Mesenchymal stem cell (in vitro differentiated cells and primary cell): ENCODE results near the gene PPP1CB.
A peak's percentile ranks its signal among the peaks of the same experiment; 100 is the strongest.

ENCODE experiments used
- DNase-seq: peaks from one replicate; pipeline ENCODE4 v3.0.0-alpha.2; 2013
- H2AFZ ChIP-seq: one replicate; pipeline ENCODE4 v1.6.1; 2013; ENCODE audit warnings: low read depth, mild to moderate bottlenecking, control low read depth, inconsistent platforms, low read length, moderate library complexity
- H2AK5ac ChIP-seq: 2 replicates; pipeline ENCODE4 v1.6.1; 2013; ENCODE audit warnings: low read length, moderate library complexity, mild to moderate bottlenecking, inconsistent platforms; ENCODE audit not compliant: severe bottlenecking
- H2BK120ac ChIP-seq: one replicate; pipeline ENCODE4 v1.6.1; 2013; ENCODE audit warnings: low read depth, mild to moderate bottlenecking, inconsistent platforms, low read length, moderate library complexity
- H2BK12ac ChIP-seq, 2 experiments: one replicate each; pipeline ENCODE4 v1.6.1; 2013; ENCODE audit warnings: inconsistent platforms in 2 of 2, low read length in 2 of 2, mild to moderate bottlenecking in 2 of 2, moderate library complexity in 2 of 2, control low read depth in 1 of 2
- H2BK15ac ChIP-seq: one replicate; pipeline ENCODE4 v1.6.1; 2013; ENCODE audit warnings: mild to moderate bottlenecking, low read depth, inconsistent platforms; ENCODE audit not compliant: poor library complexity, severe bottlenecking
- H2BK5ac ChIP-seq: 2 replicates; pipeline ENCODE4 v1.6.1; 2013; ENCODE audit warnings: low read depth, mild to moderate bottlenecking, low read length, control low read depth, inconsistent platforms; ENCODE audit not compliant: poor library complexity, severe bottlenecking
- H3K14ac ChIP-seq, 2 experiments: one replicate each; pipeline ENCODE4 v1.6.1; 2013; ENCODE audit warnings: inconsistent platforms in 2 of 2, low read length in 2 of 2, control low read depth in 1 of 2, mild to moderate bottlenecking in 1 of 2, moderate library complexity in 1 of 2
- H3K18ac ChIP-seq, 2 experiments: one replicate each; pipeline ENCODE4 v1.6.1; 2013; ENCODE audit warnings: inconsistent platforms in 2 of 2, low read length in 2 of 2, control low read depth in 1 of 2, low read depth in 1 of 2, mild to moderate bottlenecking in 1 of 2
- H3K23ac ChIP-seq, 2 experiments: one replicate each; pipeline ENCODE4 v1.6.1; 2013; ENCODE audit warnings: inconsistent platforms in 2 of 2, low read length in 2 of 2, mild to moderate bottlenecking in 2 of 2, moderate library complexity in 2 of 2, control low read depth in 1 of 2
- H3K27ac ChIP-seq: 2 replicates; pipeline ENCODE4 v1.5.1; 2013; ENCODE audit warnings: mild to moderate bottlenecking, moderate library complexity, low read length, control low read depth, inconsistent platforms; ENCODE audit not compliant: poor library complexity, severe bottlenecking
- H3K27me3 ChIP-seq, 2 experiments: 2 replicates each; pipeline versions ENCODE4 v1.6.1 to v1.7.0; 2013; ENCODE audit warnings: low read length in 2 of 2, mild to moderate bottlenecking in 2 of 2, moderate library complexity in 2 of 2, control low read depth in 1 of 2, inconsistent platforms in 1 of 2; ENCODE audit not compliant: control insufficient read depth in 1 of 2, insufficient read depth in 1 of 2
- H3K36me3 ChIP-seq, 2 experiments: 2 replicates each; pipeline versions ENCODE4 v1.6.1 to v1.7.0; 2013; ENCODE audit warnings: low read length in 2 of 2, control low read depth in 1 of 2, inconsistent platforms in 1 of 2, low read depth in 1 of 2, mild to moderate bottlenecking in 1 of 2; ENCODE audit not compliant: insufficient read depth in 2 of 2, control insufficient read depth in 1 of 2
- H3K4ac ChIP-seq, 2 experiments: one replicate each; pipeline ENCODE4 v1.6.1; 2013; ENCODE audit warnings: inconsistent platforms in 2 of 2, low read length in 2 of 2, mild to moderate bottlenecking in 2 of 2, moderate library complexity in 2 of 2, control low read depth in 1 of 2, low read depth in 1 of 2
- H3K4me1 ChIP-seq: 2 replicates; pipeline ENCODE4 v1.6.1; 2013; ENCODE audit warnings: low read depth, low read length, control low read depth; ENCODE audit not compliant: control insufficient read depth, insufficient read depth
- H3K4me2 ChIP-seq: 2 replicates; pipeline ENCODE4 v1.6.1; 2013; ENCODE audit warnings: low read length, mild to moderate bottlenecking, inconsistent platforms; ENCODE audit not compliant: poor library complexity, severe bottlenecking
- H3K4me3 ChIP-seq, 2 experiments: 2 replicates each; pipeline versions ENCODE4 v1.5.1 to v1.7.0; 2013; ENCODE audit warnings: low read length in 2 of 2, mild to moderate bottlenecking in 2 of 2, control low read depth in 1 of 2, low read depth in 1 of 2; ENCODE audit not compliant: insufficient read depth in 1 of 2
- H3K79me1 ChIP-seq: replicated peaks from 2 replicates; pipeline ENCODE4 v1.6.1; 2013; ENCODE audit warnings: mild to moderate bottlenecking, control low read depth, low read length, inconsistent platforms; ENCODE audit not compliant: poor library complexity, severe bottlenecking
- H3K9ac ChIP-seq: 2 replicates; pipeline ENCODE4 v1.7.0; 2013; ENCODE audit warnings: mild to moderate bottlenecking, low read length, moderate library complexity
- H3K9me3 ChIP-seq: 2 replicates; pipeline ENCODE4 v1.7.0; 2013; ENCODE audit warnings: mild to moderate bottlenecking, low read length; ENCODE audit not compliant: control insufficient read depth
- H4K8ac ChIP-seq: one replicate; pipeline ENCODE4 v1.6.1; 2013; ENCODE audit warnings: inconsistent platforms, mild to moderate bottlenecking, low read length, moderate library complexity
- H4K91ac ChIP-seq: one replicate; pipeline ENCODE4 v1.6.1; 2013; ENCODE audit warnings: mild to moderate bottlenecking, low read length, inconsistent platforms
- whole genome bisulfite sequencing: methylation state at CpG from one replicate; pipeline ENCODE4 v1.1.7; 2013; ENCODE audit warnings: mixed read lengths; 5-methylcytosine and 5-hydroxymethylcytosine counted together

The PPP1CB gene

DNA sequence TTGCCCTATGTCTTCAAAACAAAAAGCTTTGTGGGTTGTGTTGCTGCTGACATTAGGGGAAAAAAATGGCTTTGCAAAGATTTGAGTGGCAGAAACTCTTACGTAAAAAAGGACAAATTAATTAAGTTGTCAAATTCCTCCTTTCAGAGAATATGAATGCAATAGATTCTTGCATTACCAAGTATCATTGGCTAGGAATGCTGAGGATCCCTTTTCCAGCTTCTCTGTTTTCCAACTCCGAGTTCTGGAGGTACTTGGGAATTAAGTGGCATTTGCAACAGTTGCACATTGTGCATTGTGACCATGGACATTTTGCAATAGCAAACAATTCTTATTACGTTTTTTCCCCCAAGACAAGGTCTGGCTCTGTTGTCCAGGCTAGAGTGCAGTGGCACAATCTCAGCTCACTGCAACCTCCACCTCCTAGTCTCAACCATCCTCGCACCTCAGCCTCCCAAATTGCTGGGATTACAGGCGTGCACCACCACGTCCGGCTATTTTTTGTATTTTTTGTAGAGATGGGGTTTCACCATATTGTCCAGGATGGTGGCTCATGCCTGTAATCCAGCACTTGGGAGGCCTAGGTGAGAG is 29.9 kb upstream of the PPP1CB start:
- Histone ChIP-seq H3K4ac (no peak overlapping the region), H3K9ac (no peak overlapping the region), H2AK5ac (no peak overlapping the region), H3K23ac (no peak overlapping the region), H3K4me3 (no peak overlapping the region), H3K14ac (no peak overlapping the region), H2BK12ac (no peak overlapping the region), H3K27ac (no peak overlapping the region), H3K4me1 (peaks cover 3% of the 10 kb centered on the region), H2BK120ac (no peak overlapping the region), H3K27me3 (no peaks in the 10 kb centered on the region), H3K18ac (peak overlapping the region in 1 of 2 experiments; percentile 21), H3K4me2 (no peak overlapping the region), H3K79me1 (no peaks in the 10 kb centered on the region), H2AFZ (no peak overlapping the region), H2BK15ac (no peak overlapping the region), H4K91ac (no peak overlapping the region), H4K8ac (no peak overlapping the region), H2BK5ac (no peak overlapping the region), H3K9me3 (no peaks in the 10 kb centered on the region), H3K36me3 (no peaks in the 10 kb centered on the region)
- no peak for DNase-seq
- 95% methylated on average over 7 of the region's 7 CpGs for WGBS

DNA sequence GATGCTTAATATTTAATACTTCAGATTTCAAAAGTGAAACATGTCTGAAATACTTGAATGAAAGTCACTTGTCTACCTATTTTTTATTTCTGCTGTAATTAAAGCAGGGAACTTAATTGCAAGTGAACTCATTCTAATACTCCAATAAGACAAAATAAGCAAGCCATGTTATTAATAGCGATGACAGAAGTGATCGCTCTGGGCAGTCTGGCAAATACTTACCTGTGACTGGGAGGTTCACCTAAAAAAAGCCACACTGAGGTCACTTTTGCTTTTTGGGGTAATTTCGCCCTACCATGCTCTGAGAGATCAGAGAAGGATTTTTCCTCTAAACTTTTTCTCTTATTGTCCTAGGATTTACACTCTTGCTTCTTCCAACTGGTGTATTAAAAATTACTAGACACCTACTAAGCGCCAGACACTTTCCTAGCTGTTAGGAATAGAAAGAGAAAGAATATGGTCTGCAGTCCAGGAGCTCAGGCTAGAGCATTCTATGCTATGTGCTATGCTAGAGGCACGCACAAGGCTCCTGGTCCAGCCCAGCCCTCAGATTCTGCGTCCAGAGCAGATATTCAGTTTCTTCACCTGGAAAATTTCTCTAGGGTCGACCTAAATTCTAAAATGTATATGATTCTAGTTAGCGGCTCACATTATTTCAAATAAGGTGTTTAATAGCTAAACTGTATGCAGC is 26.5 kb upstream of the PPP1CB start:
- Histone ChIP-seq H3K4ac (no peak overlapping the region), H2AFZ (no peak overlapping the region), H3K79me1 (no peaks in the 10 kb centered on the region)

DNA sequence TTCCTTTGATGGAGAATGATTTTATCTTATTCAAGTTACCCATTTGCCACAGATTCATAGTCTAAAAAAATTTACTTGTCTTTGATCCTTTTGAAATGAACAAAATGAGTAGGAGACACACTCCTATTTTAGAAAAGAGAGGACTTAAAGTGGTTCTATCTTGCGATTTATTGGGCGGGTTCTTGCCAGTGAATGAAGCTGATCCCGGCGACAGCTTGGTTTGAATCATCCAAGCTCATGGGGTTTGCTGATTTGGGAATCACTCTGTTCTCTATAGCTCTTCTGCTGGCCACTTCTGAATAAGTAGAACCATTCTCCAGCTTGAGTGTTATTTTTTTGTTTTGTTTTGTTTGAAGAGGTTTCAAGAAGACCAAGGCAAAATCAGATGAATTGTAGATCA is 25.5 kb upstream of the PPP1CB start:
- Histone ChIP-seq H4K91ac (no peak overlapping the region), H3K4me1 (no peaks in the 10 kb centered on the region), H3K4me3 (no peak overlapping the region), H3K14ac (no peak overlapping the region), H3K27me3 (no peaks in the 10 kb centered on the region), H4K8ac (no peak overlapping the region), H2AK5ac (no peak overlapping the region), H3K4ac (no peak overlapping the region), H3K9ac (no peak overlapping the region), H3K9me3 (no peaks in the 10 kb centered on the region), H3K23ac (no peak overlapping the region), H3K4me2 (no peak overlapping the region), H3K27ac (no peak overlapping the region), H3K79me1 (no peaks in the 10 kb centered on the region), H2BK5ac (no peak overlapping the region), H2BK120ac (no peak overlapping the region), H2AFZ (no peak overlapping the region), H2BK12ac (no peak overlapping the region), H2BK15ac (no peak overlapping the region), H3K18ac (no peak overlapping the region), H3K36me3 (no peaks in the 10 kb centered on the region)
- WGBS: 96% methylated on average over 4 of the region's 4 CpGs
- no peak for DNase-seq

More for the DNA sequence above, 26.5 kb upstream of the PPP1CB start:
- H3K4me3 ChIP-seq: no peak overlapping the region
- no peak overlapping the region for H4K8ac ChIP-seq
- H3K14ac ChIP-seq: no peak overlapping the region
- H3K9me3 ChIP-seq: no peaks in the 10 kb centered on the region
- no peak overlapping the region for H2BK120ac ChIP-seq
- no peak overlapping the region for H2BK15ac ChIP-seq
- no peak for DNase-seq
- no peak overlapping the region for H3K4me2 ChIP-seq
- no peak overlapping the region for H3K23ac ChIP-seq
- H2AK5ac ChIP-seq: no peak overlapping the region
- H3K9ac ChIP-seq: no peak overlapping the region
- no peaks in the 10 kb centered on the region for H3K36me3 ChIP-seq
- WGBS: 96% methylated on average over 6 of the region's 8 CpGs
- no peak overlapping the region for H3K27ac ChIP-seq
- no peaks in the 10 kb centered on the region for H3K4me1 ChIP-seq
- H3K18ac ChIP-seq: no peak overlapping the region
- H2BK12ac ChIP-seq: no peak overlapping the region
- no peak overlapping the region for H4K91ac ChIP-seq
- no peak overlapping the region for H2BK5ac ChIP-seq
- no peaks in the 10 kb centered on the region for H3K27me3 ChIP-seq

DNA sequence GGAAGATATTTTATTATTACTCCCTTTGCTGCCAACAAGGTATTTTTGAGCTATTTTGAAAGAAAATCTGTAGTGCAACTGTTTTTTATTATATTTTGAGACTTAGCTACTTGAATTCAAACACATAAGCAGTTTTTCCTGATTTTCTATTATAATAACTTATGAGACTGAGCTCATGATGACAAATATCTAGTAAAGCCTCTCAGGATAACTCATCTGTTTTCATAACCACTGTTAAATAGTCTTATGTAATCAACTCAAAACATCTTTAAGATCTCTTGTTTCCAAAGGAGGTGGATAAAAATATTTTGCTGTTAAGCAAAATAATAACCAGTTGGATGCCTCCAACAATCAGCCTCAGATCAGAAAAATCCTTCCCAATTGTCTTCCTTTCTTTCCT is 21.9 kb upstream of the PPP1CB start:
- no peak overlapping the region for H3K18ac ChIP-seq
- no peak overlapping the region for H3K14ac ChIP-seq
- H4K8ac ChIP-seq: no peak overlapping the region
- no peak for DNase-seq
- H3K23ac ChIP-seq: no peak overlapping the region
- H3K9me3 ChIP-seq: no peaks in the 10 kb centered on the region
- no peak overlapping the region for H3K4me2 ChIP-seq
- no peak overlapping the region for H3K4ac ChIP-seq
- no peak overlapping the region for H2AK5ac ChIP-seq
- H2AFZ ChIP-seq: no peak overlapping the region
- no peak overlapping the region for H3K9ac ChIP-seq
- H3K27ac ChIP-seq: no peak overlapping the region
- H3K79me1 ChIP-seq: no peaks in the 10 kb centered on the region
- H3K27me3 ChIP-seq: no peaks in the 10 kb centered on the region
- H2BK15ac ChIP-seq: no peak overlapping the region
- H2BK120ac ChIP-seq: no peak overlapping the region
- no peak overlapping the region for H2BK12ac ChIP-seq
- no peak overlapping the region for H2BK5ac ChIP-seq
- H3K4me3 ChIP-seq: no peak overlapping the region
- H3K4me1 ChIP-seq: no peaks in the 10 kb centered on the region
- H4K91ac ChIP-seq: no peak overlapping the region
- H3K36me3 ChIP-seq: no peaks in the 10 kb centered on the region
